ENCODE data around the gene MAP2K3.

The MAP2K3 gene

GRCh38 chr17:21285164-21286065 lies 904 bp downstream of the MAP2K3 start:
- no peak for DNase-seq

GRCh38 chr17:21286066-21286770 lies 1.7 kb downstream of the MAP2K3 start:
- DNase-seq: peak; percentile 76

GRCh38 chr17:21286909-21287702 lies 2.6 kb downstream of the MAP2K3 start:
- DNase-seq: no peak

- DNase-seq: peak; percentile 87
Observed at GRCh38 chr17:21287703-21288449, 3.4 kb downstream of the MAP2K3 start.

GRCh38 chr17:21288571-21289017 lies 4.1 kb downstream of the MAP2K3 start:
- no peak for DNase-seq

- no peak for DNase-seq
Observed at GRCh38 chr17:21289175-21289901, 4.8 kb downstream of the MAP2K3 start.

- DNase-seq: no peak
Observed at GRCh38 chr17:21289902-21290571, 5.5 kb downstream of the MAP2K3 start.

- DNase-seq: no peak
Observed at GRCh38 chr17:21291357-21291756, 6.8 kb downstream of the MAP2K3 start.

GRCh38 chr17:21291862-21292261 lies 7.4 kb downstream of the MAP2K3 start:
- DNase-seq: no peak

GRCh38 chr17:21292867-21293830 lies 8.6 kb downstream of the MAP2K3 start:
- no peak for DNase-seq

GRCh38 chr17:21293831-21294210 lies 9.3 kb downstream of the MAP2K3 start:
- DNase-seq: no peak

GRCh38 chr17:21294321-21295035 lies 10.0 kb downstream of the MAP2K3 start:
- DNase-seq: no peak

- DNase-seq: no peak
Observed at GRCh38 chr17:21295036-21295952, 10.8 kb downstream of the MAP2K3 start.

GRCh38 chr17:21296097-21297025 lies 11.8 kb downstream of the MAP2K3 start:
- no peak for DNase-seq

- DNase-seq: no peak
Observed at GRCh38 chr17:21297026-21297520, 12.6 kb downstream of the MAP2K3 start.

- no peak for DNase-seq
Observed at GRCh38 chr17:21297597-21297996, 13.1 kb downstream of the MAP2K3 start.

Measured in GOT3 (cell line).